ENCODE results near the gene TMEM258. TPM values are rescaled to one million over a fixed set of nuclear protein-coding genes. Genes with fewer than 3 reads are reported as not detected.
A peak's percentile ranks its signal among the peaks of the same experiment; 100 is the strongest.

TMEM258 gene
- total RNA-seq (100 to 1,000 TPM in 1 of 2 donors, 10 to 100 TPM in 1; 43.9 to 118 TPM), polyA plus RNA-seq (100 to 1,000 TPM; 208 to 229 TPM)
- long read RNA-seq, donor 1, transcript TMEM258-204 (4 exons, 575 nt), result major isoform, 199 of 265 reads
- long read RNA-seq, donor 1, partial matches to known transcripts, result 60 of 265 reads
- long read RNA-seq, donor 1, other reads (novel, unspliced or antisense), result 0 of 265 reads
- long read RNA-seq, donor 2, transcript TMEM258-204 (4 exons, 575 nt), result major isoform, 125 of 165 reads
- long read RNA-seq, donor 2, partial matches to known transcripts, result 37 of 165 reads
- long read RNA-seq, donor 2, other reads (novel, unspliced or antisense), result 0 of 165 reads
- long read RNA-seq, donor 3, transcript TMEM258-204 (4 exons, 575 nt), result major isoform, 149 of 192 reads
- long read RNA-seq, donor 3, partial matches to known transcripts, result 42 of 192 reads
- long read RNA-seq, donor 3, other reads (novel, unspliced or antisense), result 0 of 192 reads
- long read RNA-seq, donor 4, transcript TMEM258-204 (4 exons, 575 nt), result major isoform, 128 of 171 reads
- long read RNA-seq, donor 4, partial matches to known transcripts, result 41 of 171 reads
- long read RNA-seq, donor 4, other reads (novel, unspliced or antisense), result 0 of 171 reads
- long read RNA-seq, donor 5, transcript TMEM258-204 (4 exons, 575 nt), result major isoform, 253 of 328 reads
- long read RNA-seq, donor 5, partial matches to known transcripts, result 72 of 328 reads
- long read RNA-seq, donor 5, other reads (novel, unspliced or antisense), result 0 of 328 reads

DNA sequence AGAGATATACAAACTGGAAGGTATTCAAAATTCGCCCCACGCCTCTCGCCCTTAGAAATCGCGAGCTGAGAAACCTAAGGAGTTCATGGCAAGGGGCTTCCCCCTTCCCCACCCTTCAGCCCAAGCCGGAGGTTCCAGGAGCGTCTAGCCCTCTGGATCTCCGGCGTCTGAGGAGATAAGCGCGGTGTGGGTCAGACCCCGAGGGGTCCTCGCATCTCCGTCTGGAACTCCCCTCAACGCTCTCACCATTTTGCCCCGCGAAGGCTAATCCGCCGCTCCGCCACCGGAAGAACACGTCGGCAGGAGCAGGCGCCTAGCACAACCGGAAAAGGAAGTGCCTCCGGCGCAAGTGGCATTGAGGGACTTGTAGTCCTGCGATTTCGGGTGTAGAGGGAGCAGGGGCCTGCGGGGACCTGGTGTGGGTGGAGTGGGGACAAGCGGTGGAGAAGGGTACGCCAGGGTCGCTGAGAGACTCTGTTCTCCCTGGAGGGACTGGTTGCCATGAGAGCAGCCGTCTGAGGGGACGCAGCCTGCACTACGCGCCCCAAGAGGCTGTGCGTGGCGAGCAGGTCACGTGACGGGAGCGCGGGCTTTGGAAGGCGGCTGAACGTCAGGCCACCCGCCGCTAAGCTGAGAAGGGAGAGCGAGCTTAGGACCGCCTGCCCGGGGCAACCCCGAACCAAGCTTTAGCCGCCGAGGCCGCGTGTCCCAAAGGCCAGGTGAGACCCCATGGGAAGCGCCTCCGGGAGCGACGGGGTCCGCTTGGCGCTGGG lies at the start of gene TMEM258, which contains the start of gene FEN1:
TMEM258 (minus strand) TSS at position 290 of the 773 bp plus-strand sequence; CDS start at position 249, 41 bp downstream.
FEN1 (plus strand) TSS at position 602 of the 773 bp plus-strand sequence. CDS start 2,451 bp downstream, outside the sequence.
- H3K36me3 ChIP-seq (ENCODE audit: control insufficient read depth in 4 of 4, insufficient read depth in 4 of 4, low read length in 4 of 4), result peaks cover 6 to 35% (median 18%) of the 10 kb centered on the region in 4 donors
- no peaks in the 10 kb centered on the region for H3K9me3 ChIP-seq (ENCODE audit: control insufficient read depth in 4 of 4, insufficient read depth in 3 of 4, low read length in 3 of 4)
- peak; percentile 91 for ATAC-seq (ENCODE audit: insufficient read depth, low FRiP score)
- peak within 1 kb of the TSS; percentile 80 for H3K4me3 ChIP-seq
- peaks cover 0 to 23% (median 3%) of the 10 kb centered on the region in 5 donors for H3K4me1 ChIP-seq (ENCODE audit: control insufficient read depth in 5 of 5, insufficient read depth in 5 of 5, low read length in 5 of 5)
- peak; percentile 93 to 96 (median 96) for DNase-seq
- H3K9ac ChIP-seq (ENCODE audit: insufficient read depth in 1 of 2, low read length in 2 of 2), result peak within 1 kb of the TSS; percentile 97 to 99
- H3K27me3 ChIP-seq (ENCODE audit: control insufficient read depth in 3 of 3, insufficient read depth in 3 of 3, low read length in 2 of 3), result no peaks in the 10 kb centered on the region
- WGBS, 2 donors, result 0% methylated on average over 61 of the region's 61 CpGs
- TF ChIP-seq, protein P1, sequence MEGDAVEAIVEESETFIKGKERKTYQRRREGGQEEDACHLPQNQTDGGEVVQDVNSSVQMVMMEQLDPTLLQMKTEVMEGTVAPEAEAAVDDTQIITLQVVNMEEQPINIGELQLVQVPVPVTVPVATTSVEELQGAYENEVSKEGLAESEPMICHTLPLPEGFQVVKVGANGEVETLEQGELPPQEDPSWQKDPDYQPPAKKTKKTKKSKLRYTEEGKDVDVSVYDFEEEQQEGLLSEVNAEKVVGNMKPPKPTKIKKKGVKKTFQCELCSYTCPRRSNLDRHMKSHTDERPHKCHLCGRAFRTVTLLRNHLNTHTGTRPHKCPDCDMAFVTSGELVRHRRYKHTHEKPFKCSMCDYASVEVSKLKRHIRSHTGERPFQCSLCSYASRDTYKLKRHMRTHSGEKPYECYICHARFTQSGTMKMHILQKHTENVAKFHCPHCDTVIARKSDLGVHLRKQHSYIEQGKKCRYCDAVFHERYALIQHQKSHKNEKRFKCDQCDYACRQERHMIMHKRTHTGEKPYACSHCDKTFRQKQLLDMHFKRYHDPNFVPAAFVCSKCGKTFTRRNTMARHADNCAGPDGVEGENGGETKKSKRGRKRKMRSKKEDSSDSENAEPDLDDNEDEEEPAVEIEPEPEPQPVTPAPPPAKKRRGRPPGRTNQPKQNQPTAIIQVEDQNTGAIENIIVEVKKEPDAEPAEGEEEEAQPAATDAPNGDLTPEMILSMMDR (IDR thresholded peaks at IDR 0.05; ENCODE audit: control extremely low read depth, extremely low read depth), result no peak
- peak within 1 kb of the TSS; percentile 94 to 97 for H3K27ac ChIP-seq (ENCODE audit: low read depth in 1 of 2, low read length in 1 of 2)

DNA sequence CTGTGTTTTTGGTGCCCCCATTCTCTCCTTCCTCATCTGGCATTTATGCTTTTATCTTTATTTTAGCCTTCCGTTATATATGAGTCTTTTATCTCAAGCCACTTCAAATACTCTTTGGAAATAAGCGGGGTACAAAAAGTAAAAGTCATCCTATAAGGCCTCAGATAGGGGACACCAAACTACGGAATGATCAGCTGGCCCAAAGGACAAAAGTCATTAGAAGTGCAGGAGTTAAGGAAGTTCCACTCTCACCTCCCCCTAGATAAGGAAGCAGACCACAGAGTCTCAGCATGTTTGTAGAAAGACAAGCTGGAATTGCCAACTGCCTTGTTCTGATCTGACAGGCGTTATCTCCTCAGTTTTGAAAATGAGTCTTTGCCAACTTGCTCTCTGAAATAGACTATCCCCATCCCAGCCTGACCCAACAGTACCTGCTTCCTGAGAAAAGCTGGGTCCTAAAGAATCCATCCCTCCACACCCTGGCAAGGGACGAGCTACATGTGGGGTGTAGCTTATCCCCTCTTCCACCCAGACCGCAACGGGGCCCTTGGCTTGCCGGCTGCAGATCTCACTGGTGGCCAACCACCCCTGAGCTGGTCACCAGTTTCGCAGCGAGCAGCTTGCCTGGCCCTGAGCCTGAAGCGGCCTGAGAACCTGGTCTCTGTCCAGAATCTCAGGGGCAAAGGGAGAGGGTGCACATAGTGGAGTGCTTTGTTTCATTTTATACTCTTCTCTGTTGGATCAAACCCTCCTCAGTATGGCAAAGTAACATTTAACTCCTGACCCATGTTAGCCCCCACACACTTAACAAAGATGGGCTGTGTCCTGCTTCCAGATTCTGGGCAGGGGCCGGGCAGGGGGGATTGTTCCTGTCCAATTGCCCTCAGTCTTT lies 49.5 kb upstream of the TMEM258 start:
- Histone ChIP-seq H3K36me3 (ENCODE audit: control insufficient read depth in 4 of 4, insufficient read depth in 4 of 4, low read length in 4 of 4) (peaks cover 0 to 23% (median 12%) of the 10 kb centered on the region in 4 donors), H3K4me1 (ENCODE audit: control insufficient read depth in 5 of 5, insufficient read depth in 5 of 5, low read length in 5 of 5) (peaks cover 0 to 2% (median 0%) of the 10 kb centered on the region in 5 donors), H3K4me3 (no peak overlapping the region), H3K9ac (ENCODE audit: insufficient read depth in 1 of 2, low read length in 2 of 2) (no peak overlapping the region), H3K27me3 (ENCODE audit: control insufficient read depth in 3 of 3, insufficient read depth in 3 of 3, low read length in 2 of 3) (no peaks in the 10 kb centered on the region), H3K27ac (ENCODE audit: low read depth in 1 of 2, low read length in 1 of 2) (no peak overlapping the region), H3K9me3 (ENCODE audit: control insufficient read depth in 4 of 4, insufficient read depth in 3 of 4, low read length in 3 of 4) (peaks cover 0 to 2% (median 0%) of the 10 kb centered on the region in 4 donors)
- no peak for ATAC-seq (ENCODE audit: insufficient read depth, low FRiP score)
- TF ChIP-seq, protein P1 (IDR thresholded peaks at IDR 0.05; ENCODE audit: control extremely low read depth, extremely low read depth), result no peak
- no peak for DNase-seq
- WGBS, 2 donors, result 88 to 92% methylated on average over 12 of the region's 12 CpGs

DNA sequence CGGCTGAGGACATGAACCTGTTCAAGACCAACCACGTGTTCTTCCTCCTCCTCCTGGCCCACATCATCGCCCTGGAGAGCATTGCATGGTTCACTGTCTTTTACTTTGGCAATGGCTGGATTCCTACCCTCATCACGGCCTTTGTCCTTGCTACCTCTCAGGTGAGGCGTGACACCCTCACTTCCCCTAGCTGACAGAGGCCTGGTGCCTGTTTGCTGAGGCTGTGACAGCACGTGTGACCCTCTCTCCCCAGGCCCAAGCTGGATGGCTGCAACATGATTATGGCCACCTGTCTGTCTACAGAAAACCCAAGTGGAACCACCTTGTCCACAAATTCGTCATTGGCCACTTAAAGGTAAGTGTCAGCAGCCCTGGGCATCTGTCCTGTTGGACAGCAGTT lies 48.0 kb upstream of the TMEM258 start:
- ATAC-seq (ENCODE audit: insufficient read depth, low FRiP score) (no peak), DNase-seq (no peak)
- TF ChIP-seq, protein P1 (IDR thresholded peaks at IDR 0.05; ENCODE audit: control extremely low read depth, extremely low read depth), result no peak
- WGBS, 2 donors, result 94 to 96% methylated on average over 7 of the region's 7 CpGs
- H3K27ac ChIP-seq (ENCODE audit: low read depth in 1 of 2, low read length in 1 of 2), result no peak overlapping the region
- H3K9ac ChIP-seq (ENCODE audit: insufficient read depth in 1 of 2, low read length in 2 of 2), result no peak overlapping the region
- H3K36me3 ChIP-seq (ENCODE audit: control insufficient read depth in 4 of 4, insufficient read depth in 4 of 4, low read length in 4 of 4), result peaks cover 0 to 20% (median 12%) of the 10 kb centered on the region in 4 donors
- H3K27me3 ChIP-seq (ENCODE audit: control insufficient read depth in 3 of 3, insufficient read depth in 3 of 3, low read length in 2 of 3), result no peaks in the 10 kb centered on the region
- peaks cover 0 to 2% (median 0%) of the 10 kb centered on the region in 4 donors for H3K9me3 ChIP-seq (ENCODE audit: control insufficient read depth in 4 of 4, insufficient read depth in 3 of 4, low read length in 3 of 4)
- no peak overlapping the region for H3K4me3 ChIP-seq
- peaks cover 0 to 2% (median 0%) of the 10 kb centered on the region in 5 donors for H3K4me1 ChIP-seq (ENCODE audit: control insufficient read depth in 5 of 5, insufficient read depth in 5 of 5, low read length in 5 of 5)
